HepG2 (cell line): ENCODE results near the gene CDCP2. TPM values are rescaled to one million over a fixed set of nuclear protein-coding genes. Genes with fewer than 3 reads are reported as not detected.

ENCODE experiments used
- ARNTL ChIP-seq: sonication (generic); formaldehyde crosslinking; IDR thresholded peaks from 2 replicates; pipeline ENCODE4 v1.4.0; 2020; ENCODE audit warnings: mild to moderate bottlenecking, missing genetic modification reagents
- ATF2 ChIP-seq: sonication (generic); formaldehyde crosslinking; IDR thresholded peaks from 2 replicates; pipeline ENCODE4 v1.4.0; 2020; ENCODE audit warnings: missing genetic modification reagents
- EP300 ChIP-seq, 3 experiments: sonication (generic) in 1 of 3; formaldehyde crosslinking in 1 of 3; IDR thresholded peaks; 2 replicates each; pipeline versions ENCODE4 v1.5.1 to v1.6.1; 2011 to 2020; ENCODE audit warnings: low read depth in 2 of 3, low read length in 2 of 3, borderline replicate concordance in 1 of 3, improper control_type of control experiment in 1 of 3, mild to moderate bottlenecking in 1 of 3, missing genetic modification reagents in 1 of 3, moderate library complexity in 1 of 3
- FIP1L1 ChIP-seq: fragments of 200-400 bp; formaldehyde crosslinking; IDR thresholded peaks from 2 replicates; pipeline ENCODE4 v1.6.1; 2018; ENCODE audit warnings: low read depth, mild to moderate bottlenecking, low read length, moderate library complexity, borderline replicate concordance; ENCODE audit not compliant: insufficient read depth
- GABPA ChIP-seq, 2 experiments: IDR thresholded peaks; 2 replicates each; pipeline ENCODE4 v1.6.1; 2011 to 2016; ENCODE audit warnings: low read depth in 2 of 2, low read length in 1 of 2, missing biosample characterization in 1 of 2, missing genetic modification characterization in 1 of 2
- ISL2 ChIP-seq: sonication (generic); formaldehyde crosslinking; IDR thresholded peaks from 2 replicates; pipeline ENCODE4 v1.5.0; 2020; ENCODE audit warnings: missing genetic modification reagents
- JUND ChIP-seq: sonication (generic); formaldehyde crosslinking; IDR thresholded peaks from 2 replicates; pipeline ENCODE4 v1.8.0; 2022; ENCODE audit warnings: mild to moderate bottlenecking, missing genetic modification reagents
- MTF1 ChIP-seq: sonication (generic); formaldehyde crosslinking; IDR thresholded peaks from 2 replicates; pipeline ENCODE4 v1.5.0; 2020; ENCODE audit warnings: missing genetic modification reagents
- NFIB ChIP-seq: sonication (generic); formaldehyde crosslinking; IDR thresholded peaks from 2 replicates; pipeline ENCODE4 v1.9.0; 2021; ENCODE audit warnings: missing genetic modification reagents, mild to moderate bottlenecking, borderline replicate concordance
- RNF2 ChIP-seq: fragments of 450-650 bp; conservative IDR thresholded peaks from 2 replicates; pipeline ENCODE4 v1.6.1; 2016; ENCODE audit warnings: low read depth
- SRSF1 ChIP-seq: fragments of 200-400 bp; formaldehyde crosslinking; optimal IDR thresholded peaks from 2 replicates; pipeline ENCODE3; 2017; ENCODE audit warnings: mild to moderate bottlenecking, low read depth, low read length, moderate library complexity
- TP53 ChIP-seq: sonication (generic); formaldehyde crosslinking; conservative IDR thresholded peaks from 2 replicates; pipeline ENCODE4 v1.4.0; 2020; ENCODE audit warnings: missing genetic modification reagents
- ZC3H4 ChIP-seq: sonication (generic); formaldehyde crosslinking; IDR thresholded peaks from 2 replicates; pipeline ENCODE4 v1.4.0; 2020; ENCODE audit warnings: missing genetic modification reagents, borderline replicate concordance
- ZEB1 ChIP-seq: IDR thresholded peaks from 2 replicates; pipeline ENCODE4 v1.6.1; 2012; ENCODE audit warnings: mild to moderate bottlenecking, low read depth, inconsistent platforms; ENCODE audit not compliant: insufficient replicate concordance
- ZFY ChIP-seq: sonication (generic); formaldehyde crosslinking; IDR thresholded peaks from 2 replicates; pipeline ENCODE4 v1.4.0; 2020; ENCODE audit warnings: missing genetic modification reagents
- ZGPAT ChIP-seq: IDR thresholded peaks from 2 replicates; pipeline ENCODE4 v1.6.1; 2016; ENCODE audit warnings: mild to moderate bottlenecking
- ZHX2 ChIP-seq, 2 experiments: sonication (generic) in 1 of 2; formaldehyde crosslinking in 1 of 2; IDR thresholded peaks; 2 replicates each; pipeline versions ENCODE4 v1.6.1 to v1.9.0; 2014 to 2022; ENCODE audit warnings: antibody characterized with exemption in 1 of 2, borderline replicate concordance in 1 of 2, inconsistent platforms in 1 of 2, low read depth in 1 of 2, missing genetic modification reagents in 1 of 2
- ZNF160 ChIP-seq: sonication (generic); formaldehyde crosslinking; IDR thresholded peaks from 2 replicates; pipeline ENCODE4 v1.8.0; 2022; ENCODE audit warnings: mild to moderate bottlenecking, inconsistent platforms, missing genetic modification reagents
- ZNF263 ChIP-seq: sonication (generic); formaldehyde crosslinking; IDR thresholded peaks from 2 replicates; pipeline ENCODE4 v1.4.0; 2020; ENCODE audit warnings: missing genetic modification reagents
- ZNF264 ChIP-seq: sonication (generic); formaldehyde crosslinking; IDR thresholded peaks from 2 replicates; pipeline ENCODE4 v1.4.0; 2020; ENCODE audit warnings: missing genetic modification reagents
- ZNF562 ChIP-seq: sonication (generic); formaldehyde crosslinking; IDR thresholded peaks from 2 replicates; pipeline ENCODE4 v1.8.0; 2022; ENCODE audit warnings: missing genetic modification reagents, borderline replicate concordance
- polyA plus RNA-seq, 8 experiments: library from polyadenylated mRNA; depleted of rRNA in 3 of 8; stranded (reverse) in 7 of 8; unstranded in 1 of 8; fragments of >200 nt; fragmentation: Illumina TruSeq in 4 of 8; extraction: Trizol in 4 of 8; gene quantifications; 2 replicates each; pipeline versions ENCODE4 v1.2.1 to v1.2.3, GENCODE V29; 2011 to 2016; ENCODE audit warnings: low read depth in 4 of 8, missing spikeins in 1 of 8, mixed read lengths in 1 of 8; ENCODE audit not compliant: insufficient read depth in 1 of 8
- total RNA-seq, 5 experiments: library from RNA; depleted of rRNA; stranded (reverse); fragments of >200 nt; fragmentation: Illumina TruSeq; extraction: Trizol; gene quantifications; 2 replicates each; pipeline ENCODE4 v1.2.3, GENCODE V29; 2016; ENCODE audit warnings: low read depth in 1 of 5

Gene CDCP2
- total and polyA plus RNA-seq, 2 of the 13 experiments (the other 11 are each of a cell fraction or from before 2014, with no cell fraction given): not detected

GRCh38 chr1:54121482-54122134 lies 31.2 kb downstream of the CDCP2 start (continued):
- TF ChIP-seq JUND (CRISPR knock-in tag) (no peak), NFIB (CRISPR knock-in tag) (no peak), ZNF562 (CRISPR knock-in tag) (no peak), ZEB1 (no peak), ZC3H4 (CRISPR knock-in tag) (no peak), EP300 (IDR thresholded peaks at IDR 0.05; ENCODE audit: low read depth in 2 of 2, low read length in 2 of 2) (no peak), EP300 (CRISPR knock-in tag; IDR thresholded peaks at IDR 0.05; ENCODE audit: borderline replicate concordance) (no peak), ZNF264 (CRISPR knock-in tag) (no peak), ATF2 (CRISPR knock-in tag) (no peak), ISL2 (CRISPR knock-in tag) (no peak), GABPA (IDR thresholded peaks at IDR 0.05; ENCODE audit: low read depth, low read length) (no peak), GABPA (CRISPR knock-in tag; IDR thresholded peaks at IDR 0.05; ENCODE audit: low read depth) (no peak), ZFY (CRISPR knock-in tag) (no peak; the same call in 1 of the 2 replicates), RNF2 (no peak), SRSF1 (no peak), FIP1L1 (no peak), MTF1 (CRISPR knock-in tag) (no peak), ZGPAT (0 out of 2 replicates have a peak, but pooled peaks have one; percentile 29), ZHX2 (IDR thresholded peaks at IDR 0.05; ENCODE audit: low read depth) (no peak), ZHX2 (CRISPR knock-in tag; IDR thresholded peaks at IDR 0.05; ENCODE audit: borderline replicate concordance) (no peak), ZNF263 (CRISPR knock-in tag) (peak; percentile 54; the same call in 1 of the 2 replicates), TP53 (CRISPR knock-in tag) (no peak), ARNTL (no peak), ZNF160 (CRISPR knock-in tag) (no peak)
